HEK293 (cell line): ENCODE data around the gene AQP5.
A peak's percentile ranks its signal among the peaks of the same experiment; 100 is the strongest.

ENCODE experiments used
- CTCF ChIA-PET: fragments of 350-600 bp; formaldehyde crosslinking; extraction: SDS; loops from one replicate; lab custom pipeline; 2021; ENCODE audit warnings: antibody characterized with exemption; lab: Yijun Ruan, JAX
- POLR2A ChIA-PET: fragments of 300-600 bp; formaldehyde crosslinking; extraction: SDS; loops from one replicate; lab custom pipeline; 2020; ENCODE audit warnings: antibody characterized with exemption, inconsistent platforms; lab: Yijun Ruan, JAX
- H3K27ac ChIP-seq: fragments of 200-500 bp; sonication (Bioruptor generic); 2 replicates; pipeline ENCODE4 v1.5.1; 2014; ENCODE audit warnings: low read depth, low read length, control low read depth, inconsistent platforms; ENCODE audit errors: extremely low read depth
- H3K36me3 ChIP-seq, 2 experiments: fragments of 200-500 bp in 1 of 2; sonication (Bioruptor generic) in 1 of 2; 1 replicate in 1 of 2; 2 replicates in 1 of 2; pipeline ENCODE4 v1.5.1; 2014 to 2017; ENCODE audit warnings: inconsistent platforms in 2 of 2, low read length in 2 of 2; ENCODE audit not compliant: control insufficient read depth in 2 of 2, insufficient read depth in 1 of 2
- H3K4me1 ChIP-seq: fragments of 200-500 bp; sonication (Bioruptor generic); 2 replicates; pipeline ENCODE4 v1.5.1; 2014; ENCODE audit warnings: mild to moderate bottlenecking, low read length, inconsistent platforms; ENCODE audit not compliant: control insufficient read depth, insufficient read depth
- H3K4me3 ChIP-seq: 2 replicates; pipeline ENCODE4 v1.5.1; 2011; ENCODE audit warnings: low read depth, mild to moderate bottlenecking, control low read depth, low read length, moderate library complexity
- H3K9me3 ChIP-seq: fragments of 200-500 bp; sonication (Bioruptor generic); 2 replicates; pipeline ENCODE4 v1.5.1; 2014; ENCODE audit warnings: low read depth, low read length, inconsistent platforms; ENCODE audit not compliant: control insufficient read depth, insufficient read depth
- FEZF1 ChIP-seq: fragments of 450-650 bp; formaldehyde crosslinking; IDR thresholded peaks from 2 replicates; pipeline ENCODE4 v1.5.1; 2016; ENCODE audit warnings: missing biosample characterization, missing genetic modification characterization
- IKZF3 ChIP-seq: fragments of 450-650 bp; IDR thresholded peaks from 2 replicates; pipeline ENCODE4 v1.5.0; 2018; ENCODE audit warnings: missing biosample characterization, mild to moderate bottlenecking, missing genetic modification characterization, moderate library complexity
- SP2 ChIP-seq: fragments of 450-650 bp; formaldehyde crosslinking; IDR thresholded peaks from 2 replicates; pipeline ENCODE4 v1.5.1; 2016; ENCODE audit warnings: missing biosample characterization, missing genetic modification characterization
- YY1 ChIP-seq: fragments of 450-650 bp; formaldehyde crosslinking; IDR thresholded peaks from 2 replicates; pipeline ENCODE4 v1.5.1; 2018; ENCODE audit warnings: missing biosample characterization, missing genetic modification characterization
- ZBTB17 ChIP-seq: fragments of 450-650 bp; formaldehyde crosslinking; IDR thresholded peaks from 2 replicates; pipeline ENCODE4 v1.5.1; 2016; ENCODE audit warnings: missing biosample characterization, missing genetic modification characterization
- ZBTB48 ChIP-seq: fragments of 450-650 bp; formaldehyde crosslinking; IDR thresholded peaks from 2 replicates; pipeline ENCODE4 v1.5.1; 2016; ENCODE audit warnings: missing biosample characterization, missing genetic modification characterization
- ZNF138 ChIP-seq: fragments of 450-650 bp; formaldehyde crosslinking; IDR thresholded peaks from 2 replicates; pipeline ENCODE4 v1.5.1; 2016; ENCODE audit warnings: missing biosample characterization, missing genetic modification characterization, borderline replicate concordance
- ZNF214 ChIP-seq: fragments of 450-650 bp; formaldehyde crosslinking; IDR thresholded peaks from 2 replicates; pipeline ENCODE4 v1.5.1; 2017; ENCODE audit warnings: missing biosample characterization, mild to moderate bottlenecking, missing genetic modification characterization, borderline replicate concordance
- ZNF24 ChIP-seq: fragments of 450-650 bp; formaldehyde crosslinking; IDR thresholded peaks from 2 replicates; pipeline ENCODE4 v1.5.1; 2016; ENCODE audit warnings: missing biosample characterization, missing genetic modification characterization
- ZNF248 ChIP-seq: fragments of 450-650 bp; formaldehyde crosslinking; IDR thresholded peaks from 2 replicates; pipeline ENCODE4 v1.5.1; 2017; ENCODE audit warnings: missing biosample characterization, missing genetic modification characterization
- ZNF266 ChIP-seq: fragments of 450-650 bp; formaldehyde crosslinking; IDR thresholded peaks from 2 replicates; pipeline ENCODE4 v1.5.1; 2016; ENCODE audit warnings: missing biosample characterization, missing genetic modification characterization, low read depth
- ZNF626 ChIP-seq: fragments of 450-650 bp; sonication (Bioruptor Pico); formaldehyde crosslinking; IDR thresholded peaks from 2 replicates; pipeline ENCODE4 v1.5.1; 2018; ENCODE audit warnings: missing biosample characterization, missing genetic modification characterization, inconsistent platforms
- ZNF791 ChIP-seq: fragments of 450-650 bp; formaldehyde crosslinking; IDR thresholded peaks from 2 replicates; pipeline ENCODE4 v1.5.1; 2016; ENCODE audit warnings: missing biosample characterization, missing genetic modification characterization
- ZNF843 ChIP-seq: fragments of 450-650 bp; formaldehyde crosslinking; IDR thresholded peaks from 2 replicates; pipeline ENCODE4 v1.5.1; 2016; ENCODE audit warnings: missing biosample characterization, missing genetic modification characterization
- ZSCAN23 ChIP-seq: fragments of 450-650 bp; formaldehyde crosslinking; IDR thresholded peaks from 2 replicates; pipeline ENCODE4 v1.5.1; 2016; ENCODE audit warnings: missing biosample characterization, missing genetic modification characterization
- ZSCAN30 ChIP-seq: fragments of 450-650 bp; IDR thresholded peaks from 2 replicates; pipeline ENCODE4 v1.5.1; 2018; ENCODE audit warnings: missing biosample characterization, mild to moderate bottlenecking, missing genetic modification characterization, moderate library complexity
- TF ChIP-seq, protein P1 (sequence below): fragments of 450-650 bp; formaldehyde crosslinking; IDR thresholded peaks from 2 replicates; pipeline ENCODE4 v1.5.1; 2016; ENCODE audit warnings: missing biosample characterization, missing genetic modification characterization
- TF ChIP-seq, protein P2 (sequence below): fragments of 450-650 bp; formaldehyde crosslinking; IDR thresholded peaks from 2 replicates; pipeline ENCODE4 v1.5.1; 2016; ENCODE audit warnings: missing biosample characterization, missing genetic modification characterization, borderline replicate concordance
- TF ChIP-seq, protein P3 (sequence below): fragments of 450-650 bp; formaldehyde crosslinking; conservative IDR thresholded peaks from 2 replicates; pipeline ENCODE4 v1.5.1; 2016; ENCODE audit warnings: low read depth, missing biosample characterization, missing genetic modification characterization

AQP5 gene

DNA sequence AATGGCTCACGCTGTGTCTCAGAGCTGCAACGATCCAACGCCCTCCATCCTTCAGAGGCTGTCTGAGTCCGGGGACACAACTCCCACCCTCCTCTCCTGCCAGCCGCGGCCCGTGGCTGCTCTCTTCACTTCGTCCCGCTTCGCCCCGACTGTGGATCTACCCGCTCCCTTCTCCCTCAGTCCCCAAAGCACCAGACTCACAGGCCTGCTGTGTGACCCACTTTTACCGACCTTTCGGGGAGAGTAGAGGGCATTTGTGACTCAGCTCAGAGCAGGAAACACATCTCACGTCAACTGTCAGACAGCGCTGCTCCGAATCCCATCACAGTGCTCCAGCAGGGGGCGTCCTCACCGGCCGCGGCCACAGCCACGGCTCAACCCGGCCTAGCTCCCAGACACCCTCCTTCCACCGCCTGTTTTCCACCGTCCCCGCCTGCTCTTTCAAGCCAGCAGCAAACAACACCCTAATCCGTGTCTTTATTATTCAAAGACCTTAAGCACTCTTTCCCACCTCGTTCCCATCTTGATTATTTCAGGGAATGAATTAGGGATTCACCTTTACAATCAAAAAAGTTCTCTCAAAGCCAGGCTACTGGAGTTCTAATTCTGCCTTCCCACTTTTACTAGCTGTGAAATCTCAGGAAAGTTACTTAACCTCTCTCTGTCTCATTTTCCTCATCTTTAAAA, 16.1 kb upstream of the AQP5 start (continued):
- TF ChIP-seq, protein P1, sequence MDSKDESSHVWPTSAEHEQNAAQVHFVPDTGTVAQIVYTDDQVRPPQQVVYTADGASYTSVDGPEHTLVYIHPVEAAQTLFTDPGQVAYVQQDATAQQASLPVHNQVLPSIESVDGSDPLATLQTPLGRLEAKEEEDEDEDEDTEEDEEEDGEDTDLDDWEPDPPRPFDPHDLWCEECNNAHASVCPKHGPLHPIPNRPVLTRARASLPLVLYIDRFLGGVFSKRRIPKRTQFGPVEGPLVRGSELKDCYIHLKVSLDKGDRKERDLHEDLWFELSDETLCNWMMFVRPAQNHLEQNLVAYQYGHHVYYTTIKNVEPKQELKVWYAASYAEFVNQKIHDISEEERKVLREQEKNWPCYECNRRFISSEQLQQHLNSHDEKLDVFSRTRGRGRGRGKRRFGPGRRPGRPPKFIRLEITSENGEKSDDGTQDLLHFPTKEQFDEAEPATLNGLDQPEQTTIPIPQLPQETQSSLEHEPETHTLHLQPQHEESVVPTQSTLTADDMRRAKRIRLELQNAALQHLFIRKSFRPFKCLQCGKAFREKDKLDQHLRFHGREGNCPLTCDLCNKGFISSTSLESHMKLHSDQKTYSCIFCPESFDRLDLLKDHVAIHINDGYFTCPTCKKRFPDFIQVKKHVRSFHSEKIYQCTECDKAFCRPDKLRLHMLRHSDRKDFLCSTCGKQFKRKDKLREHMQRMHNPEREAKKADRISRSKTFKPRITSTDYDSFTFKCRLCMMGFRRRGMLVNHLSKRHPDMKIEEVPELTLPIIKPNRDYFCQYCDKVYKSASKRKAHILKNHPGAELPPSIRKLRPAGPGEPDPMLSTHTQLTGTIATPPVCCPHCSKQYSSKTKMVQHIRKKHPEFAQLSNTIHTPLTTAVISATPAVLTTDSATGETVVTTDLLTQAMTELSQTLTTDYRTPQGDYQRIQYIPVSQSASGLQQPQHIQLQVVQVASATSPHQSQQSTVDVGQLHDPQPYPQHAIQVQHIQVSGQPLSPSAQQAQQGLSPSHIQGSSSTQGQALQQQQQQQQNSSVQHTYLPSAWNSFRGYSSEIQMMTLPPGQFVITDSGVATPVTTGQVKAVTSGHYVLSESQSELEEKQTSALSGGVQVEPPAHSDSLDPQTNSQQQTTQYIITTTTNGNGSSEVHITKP (tag by site-specific recombination) = peak; percentile 44; the same call in 1 of the 2 replicates
- TF ChIP-seq ZNF626 (no peak), ZBTB17 (tag by site-specific recombination) (peak; percentile 84), ZNF843 (tag by site-specific recombination) (no peak), ZBTB48 (tag by site-specific recombination) (0 out of 2 replicates have a peak, but pooled peaks have one; percentile 23), ZNF791 (tag by site-specific recombination) (no peak), ZNF138 (no peak), ZNF248 (tag by site-specific recombination) (no peak), ZNF214 (tag by site-specific recombination) (no peak), ZSCAN23 (tag by site-specific recombination) (no peak)
- TF ChIP-seq, protein P2, sequence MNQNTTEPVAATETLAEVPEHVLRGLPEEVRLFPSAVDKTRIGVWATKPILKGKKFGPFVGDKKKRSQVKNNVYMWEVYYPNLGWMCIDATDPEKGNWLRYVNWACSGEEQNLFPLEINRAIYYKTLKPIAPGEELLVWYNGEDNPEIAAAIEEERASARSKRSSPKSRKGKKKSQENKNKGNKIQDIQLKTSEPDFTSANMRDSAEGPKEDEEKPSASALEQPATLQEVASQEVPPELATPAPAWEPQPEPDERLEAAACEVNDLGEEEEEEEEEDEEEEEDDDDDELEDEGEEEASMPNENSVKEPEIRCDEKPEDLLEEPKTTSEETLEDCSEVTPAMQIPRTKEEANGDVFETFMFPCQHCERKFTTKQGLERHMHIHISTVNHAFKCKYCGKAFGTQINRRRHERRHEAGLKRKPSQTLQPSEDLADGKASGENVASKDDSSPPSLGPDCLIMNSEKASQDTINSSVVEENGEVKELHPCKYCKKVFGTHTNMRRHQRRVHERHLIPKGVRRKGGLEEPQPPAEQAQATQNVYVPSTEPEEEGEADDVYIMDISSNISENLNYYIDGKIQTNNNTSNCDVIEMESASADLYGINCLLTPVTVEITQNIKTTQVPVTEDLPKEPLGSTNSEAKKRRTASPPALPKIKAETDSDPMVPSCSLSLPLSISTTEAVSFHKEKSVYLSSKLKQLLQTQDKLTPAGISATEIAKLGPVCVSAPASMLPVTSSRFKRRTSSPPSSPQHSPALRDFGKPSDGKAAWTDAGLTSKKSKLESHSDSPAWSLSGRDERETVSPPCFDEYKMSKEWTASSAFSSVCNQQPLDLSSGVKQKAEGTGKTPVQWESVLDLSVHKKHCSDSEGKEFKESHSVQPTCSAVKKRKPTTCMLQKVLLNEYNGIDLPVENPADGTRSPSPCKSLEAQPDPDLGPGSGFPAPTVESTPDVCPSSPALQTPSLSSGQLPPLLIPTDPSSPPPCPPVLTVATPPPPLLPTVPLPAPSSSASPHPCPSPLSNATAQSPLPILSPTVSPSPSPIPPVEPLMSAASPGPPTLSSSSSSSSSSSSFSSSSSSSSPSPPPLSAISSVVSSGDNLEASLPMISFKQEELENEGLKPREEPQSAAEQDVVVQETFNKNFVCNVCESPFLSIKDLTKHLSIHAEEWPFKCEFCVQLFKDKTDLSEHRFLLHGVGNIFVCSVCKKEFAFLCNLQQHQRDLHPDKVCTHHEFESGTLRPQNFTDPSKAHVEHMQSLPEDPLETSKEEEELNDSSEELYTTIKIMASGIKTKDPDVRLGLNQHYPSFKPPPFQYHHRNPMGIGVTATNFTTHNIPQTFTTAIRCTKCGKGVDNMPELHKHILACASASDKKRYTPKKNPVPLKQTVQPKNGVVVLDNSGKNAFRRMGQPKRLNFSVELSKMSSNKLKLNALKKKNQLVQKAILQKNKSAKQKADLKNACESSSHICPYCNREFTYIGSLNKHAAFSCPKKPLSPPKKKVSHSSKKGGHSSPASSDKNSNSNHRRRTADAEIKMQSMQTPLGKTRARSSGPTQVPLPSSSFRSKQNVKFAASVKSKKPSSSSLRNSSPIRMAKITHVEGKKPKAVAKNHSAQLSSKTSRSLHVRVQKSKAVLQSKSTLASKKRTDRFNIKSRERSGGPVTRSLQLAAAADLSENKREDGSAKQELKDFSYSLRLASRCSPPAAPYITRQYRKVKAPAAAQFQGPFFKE (tag by site-specific recombination) = no peak
- TF ChIP-seq, all 188 proteins: peak for 39

DNA sequence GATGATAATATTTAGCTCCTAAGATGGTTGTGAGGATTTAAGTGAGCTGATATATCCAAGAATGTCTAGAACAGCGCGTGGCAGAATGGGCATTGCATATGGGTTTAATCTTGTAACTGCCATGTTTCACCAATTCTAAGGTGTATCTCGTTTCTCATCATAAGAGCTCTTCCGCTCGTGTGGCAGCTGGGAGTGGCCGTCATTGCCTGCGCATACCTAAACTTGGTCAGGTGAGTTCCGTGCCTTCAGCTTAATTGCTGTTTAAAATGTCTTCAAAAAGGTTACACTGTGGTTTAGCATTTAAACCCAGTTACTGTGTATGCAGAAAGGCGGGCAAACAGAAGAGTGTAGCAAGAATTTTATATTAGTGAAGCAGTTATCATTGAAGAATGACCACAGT, 15.6 kb upstream of the AQP5 start:
- no peak overlapping the region for H3K4me3 ChIP-seq
- POLR2A ChIA-PET = interaction anchor here (0.7 to 1.4 kb wide), 5 partner anchors 21 to 205 kb away, joined by 3 to 6 read pairs (median 3); partner anchors contain the start of gene TMBIM6
- no peaks in the 10 kb centered on the region for H3K4me1 ChIP-seq
- TF ChIP-seq IKZF3 (tag by site-specific recombination) (no peak), FEZF1 (tag by site-specific recombination) (no peak), ZNF266 (no peak), YY1 (tag by site-specific recombination) (no peak), ZNF24 (tag by site-specific recombination) (no peak), SP2 (tag by site-specific recombination) (no peak), ZSCAN30 (tag by site-specific recombination) (no peak)
- TF ChIP-seq, protein P3, sequence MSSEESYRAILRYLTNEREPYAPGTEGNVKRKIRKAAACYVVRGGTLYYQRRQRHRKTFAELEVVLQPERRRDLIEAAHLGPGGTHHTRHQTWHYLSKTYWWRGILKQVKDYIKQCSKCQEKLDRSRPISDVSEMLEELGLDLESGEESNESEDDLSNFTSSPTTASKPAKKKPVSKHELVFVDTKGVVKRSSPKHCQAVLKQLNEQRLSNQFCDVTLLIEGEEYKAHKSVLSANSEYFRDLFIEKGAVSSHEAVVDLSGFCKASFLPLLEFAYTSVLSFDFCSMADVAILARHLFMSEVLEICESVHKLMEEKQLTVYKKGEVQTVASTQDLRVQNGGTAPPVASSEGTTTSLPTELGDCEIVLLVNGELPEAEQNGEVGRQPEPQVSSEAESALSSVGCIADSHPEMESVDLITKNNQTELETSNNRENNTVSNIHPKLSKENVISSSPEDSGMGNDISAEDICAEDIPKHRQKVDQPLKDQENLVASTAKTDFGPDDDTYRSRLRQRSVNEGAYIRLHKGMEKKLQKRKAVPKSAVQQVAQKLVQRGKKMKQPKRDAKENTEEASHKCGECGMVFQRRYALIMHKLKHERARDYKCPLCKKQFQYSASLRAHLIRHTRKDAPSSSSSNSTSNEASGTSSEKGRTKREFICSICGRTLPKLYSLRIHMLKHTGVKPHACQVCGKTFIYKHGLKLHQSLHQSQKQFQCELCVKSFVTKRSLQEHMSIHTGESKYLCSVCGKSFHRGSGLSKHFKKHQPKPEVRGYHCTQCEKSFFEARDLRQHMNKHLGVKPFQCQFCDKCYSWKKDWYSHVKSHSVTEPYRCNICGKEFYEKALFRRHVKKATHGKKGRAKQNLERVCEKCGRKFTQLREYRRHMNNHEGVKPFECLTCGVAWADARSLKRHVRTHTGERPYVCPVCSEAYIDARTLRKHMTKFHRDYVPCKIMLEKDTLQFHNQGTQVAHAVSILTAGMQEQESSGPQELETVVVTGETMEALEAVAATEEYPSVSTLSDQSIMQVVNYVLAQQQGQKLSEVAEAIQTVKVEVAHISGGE (tag by site-specific recombination) = no peak
- H3K9me3 ChIP-seq = no peaks in the 10 kb centered on the region
- H3K36me3 ChIP-seq = no peaks in the 10 kb centered on the region
- CTCF ChIA-PET = interaction anchor here (0.6 to 4.0 kb wide), 49 partner anchors 8 to 321 kb away, joined by 3 to 76 read pairs (median 6); partner anchors contain the start of gene FAIM2
- no peak overlapping the region for H3K27ac ChIP-seq
